ENCODE measurements around the gene FBXO21. TPM values are rescaled to one million over a fixed set of nuclear protein-coding genes. Genes with fewer than 3 reads are reported as not detected.

Gene FBXO21
- total RNA-seq, 1 donor from 2014 or later: 69.3 TPM

GRCh38 chr12:117152793-117153775 is 37.2 kb downstream of the FBXO21 start:
- no peak overlapping the region for H3K4me3 ChIP-seq
- H3K4me2 ChIP-seq: no peak overlapping the region
- H3K4me3 Mint-ChIP-seq: no peak overlapping the region
- no peak overlapping the region for H3K9ac ChIP-seq
- H3K4me1 ChIP-seq: no peaks in the 10 kb centered on the region
- no peaks in the 10 kb centered on the region for H3K79me2 ChIP-seq (ENCODE audit: low read depth)
- no peaks in the 10 kb centered on the region for H3K27me3 ChIP-seq
- peaks cover 32% of the 10 kb centered on the region for H3F3A ChIP-seq (ENCODE audit: low read depth)
- H3K36me3 Mint-ChIP-seq: peaks cover 43% of the 10 kb centered on the region
- no peak overlapping the region for H3K27ac ChIP-seq
- no peaks in the 10 kb centered on the region for H3K9me3 ChIP-seq (ENCODE audit: low read depth)
- peaks cover 10% of the 10 kb centered on the region for H3K4me1 Mint-ChIP-seq
- TF ChIP-seq EZH2phosphoT487 (IDR thresholded peaks at IDR 0.05) (no peak), CTCF (IDR thresholded peaks at IDR 0.05) (no peak), EZH2 (IDR thresholded peaks at IDR 0.05) (no peak)
- no peak overlapping the region for H3K27ac Mint-ChIP-seq
- H2AFZ ChIP-seq (replicated peaks): no peak overlapping the region
- H3K9me3 Mint-ChIP-seq: no peaks in the 10 kb centered on the region
- H3K36me3 ChIP-seq: peaks cover 19% of the 10 kb centered on the region
- peaks cover 7% of the 10 kb centered on the region for H3K27me3 Mint-ChIP-seq (ENCODE audit: insufficient read depth, low read depth)
- no peak for DNase-seq (ENCODE audit: low spot score)
- H4K20me1 ChIP-seq (ENCODE audit: low read depth): peaks cover 12% of the 10 kb centered on the region

DNA sequence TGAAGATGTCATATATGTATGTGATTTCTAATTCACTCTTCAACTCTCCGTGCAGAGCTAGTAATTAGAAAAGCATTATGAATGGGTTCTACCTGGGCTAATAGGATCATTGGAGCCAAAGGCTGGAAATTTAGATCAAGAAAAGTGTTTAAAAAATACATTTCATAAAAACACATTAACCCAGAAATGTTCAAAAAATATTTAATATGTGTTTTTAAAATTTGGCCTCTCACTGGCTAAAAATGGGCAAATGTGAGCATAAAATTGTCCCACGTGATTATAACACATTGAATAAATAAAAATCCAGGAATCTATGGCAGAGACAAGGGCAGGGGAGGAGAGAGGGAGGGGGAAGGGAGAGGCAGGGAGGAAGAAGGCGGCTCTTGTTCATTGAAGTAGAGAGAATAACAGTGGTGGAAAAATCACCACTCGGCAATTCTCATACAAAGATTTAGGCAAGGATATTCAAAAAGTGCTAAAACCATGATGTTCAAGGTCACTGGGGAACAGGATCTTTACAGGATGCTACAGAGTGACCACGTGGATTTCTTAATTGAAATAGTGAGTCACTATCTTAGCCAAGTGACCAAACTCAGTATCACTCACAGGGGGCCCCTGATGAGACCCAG is 38.8 kb downstream of the FBXO21 start:
- H3K4me1 Mint-ChIP-seq: peaks cover 6% of the 10 kb centered on the region
- no peak overlapping the region for H3K9ac ChIP-seq
- peaks cover 12% of the 10 kb centered on the region for H3K36me3 ChIP-seq
- no peaks in the 10 kb centered on the region for H3K4me1 ChIP-seq
- H3K36me3 Mint-ChIP-seq: peaks cover 35% of the 10 kb centered on the region
- no peaks in the 10 kb centered on the region for H3K9me3 Mint-ChIP-seq
- H3K27ac Mint-ChIP-seq: no peak overlapping the region
- no peak for DNase-seq (ENCODE audit: low spot score)
- no peaks in the 10 kb centered on the region for H3K9me3 ChIP-seq (ENCODE audit: low read depth)
- H3K4me3 Mint-ChIP-seq: no peak overlapping the region
- H3K27me3 ChIP-seq: no peaks in the 10 kb centered on the region
- peaks cover 20% of the 10 kb centered on the region for H3F3A ChIP-seq (ENCODE audit: low read depth)
- no peak overlapping the region for H3K4me3 ChIP-seq
- H3K27me3 Mint-ChIP-seq (ENCODE audit: insufficient read depth, low read depth): peaks cover 7% of the 10 kb centered on the region
- TF ChIP-seq CTCF (IDR thresholded peaks at IDR 0.05) (no peak), EZH2phosphoT487 (IDR thresholded peaks at IDR 0.05) (no peak), EZH2 (IDR thresholded peaks at IDR 0.05) (no peak)
- no peaks in the 10 kb centered on the region for H3K79me2 ChIP-seq (ENCODE audit: low read depth)
- H4K20me1 ChIP-seq (ENCODE audit: low read depth): peaks cover 12% of the 10 kb centered on the region
- no peak overlapping the region for H2AFZ ChIP-seq (replicated peaks)
- H3K4me2 ChIP-seq: no peak overlapping the region
- no peak overlapping the region for H3K27ac ChIP-seq

DNA sequence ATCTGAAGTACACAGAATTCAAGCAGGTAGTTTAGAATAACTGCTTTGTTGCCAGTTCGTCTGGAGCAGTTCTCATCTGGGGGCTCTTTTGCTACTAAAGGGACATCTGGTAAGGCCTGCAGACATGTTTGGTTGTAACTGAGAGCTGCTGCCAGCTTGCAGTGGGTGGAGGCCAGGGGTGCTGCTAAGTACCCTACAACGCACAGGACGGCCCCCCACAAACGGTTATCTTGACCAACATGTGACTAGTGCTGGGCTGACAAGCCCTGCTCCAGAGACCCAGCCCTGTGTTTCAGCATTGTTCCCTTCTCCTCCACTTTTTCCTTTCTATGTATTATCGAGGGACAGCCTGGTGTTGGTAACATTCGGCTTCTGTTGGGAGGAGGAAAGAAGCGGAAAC is 40.8 kb downstream of the FBXO21 start:
- Histone ChIP-seq H3K36me3 (peaks cover 4% of the 10 kb centered on the region), H3K27me3 (no peaks in the 10 kb centered on the region), H2AFZ (replicated peaks) (no peak overlapping the region), H3K4me1 (no peaks in the 10 kb centered on the region), H3K9ac (no peak overlapping the region), H3K4me2 (no peak overlapping the region), H3F3A (ENCODE audit: low read depth) (peaks cover 12% of the 10 kb centered on the region), H3K4me3 (no peak overlapping the region), H3K27ac (no peak overlapping the region), H4K20me1 (ENCODE audit: low read depth) (peaks cover 12% of the 10 kb centered on the region), H3K79me2 (ENCODE audit: low read depth) (no peaks in the 10 kb centered on the region), H3K9me3 (ENCODE audit: low read depth) (no peaks in the 10 kb centered on the region)
- Mint-ChIP-seq H3K27ac (no peak overlapping the region), H3K9me3 (no peaks in the 10 kb centered on the region), H3K4me3 (no peak overlapping the region), H3K36me3 (peaks cover 34% of the 10 kb centered on the region), H3K4me1 (peaks cover 9% of the 10 kb centered on the region), H3K27me3 (ENCODE audit: insufficient read depth, low read depth) (peaks cover 7% of the 10 kb centered on the region)
- no peak for DNase-seq (ENCODE audit: low spot score)
- TF ChIP-seq EZH2phosphoT487 (IDR thresholded peaks at IDR 0.05) (no peak), CTCF (IDR thresholded peaks at IDR 0.05) (no peak), EZH2 (IDR thresholded peaks at IDR 0.05) (no peak)

All from neural progenitor cell (in vitro differentiated cells).